Vagina (tissue), 2 donors: Measurements from ENCODE around the gene FDPS. TPM values are rescaled to one million over a fixed set of nuclear protein-coding genes. Genes with fewer than 3 reads are reported as not detected.

ENCODE experiments used
- DNase-seq, 2 donors: peaks; one replicate each; pipeline ENCODE4 v3.0.0-alpha.2; 2017; ENCODE audit errors: extremely low spot score in 2 of 2
- H3K27ac ChIP-seq: fragments of 200-600 bp; sonication (generic); one replicate; pipeline ENCODE4 v1.5.1; 2019
- H3K27me3 ChIP-seq: fragments of 200-600 bp; sonication (generic); one replicate; pipeline ENCODE4 v1.5.1; 2019
- H3K36me3 ChIP-seq, 2 donors: fragments of 200-600 bp; sonication (generic); one replicate each; pipeline ENCODE4 v1.5.1; 2017 to 2019
- H3K4me1 ChIP-seq: fragments of 200-600 bp; sonication (generic); one replicate; pipeline ENCODE4 v1.5.1; 2019
- H3K4me3 ChIP-seq, 2 donors: fragments of 200-600 bp; sonication (generic); 1 replicate in 1 of 2; 2 replicates in 1 of 2; pipeline ENCODE4 v1.5.1; 2016 to 2019
- H3K9me3 ChIP-seq: fragments of 200-600 bp; sonication (generic); one replicate; pipeline ENCODE4 v1.5.1; 2019
- CTCF ChIP-seq, 3 experiments: fragments of 450-650 bp in 2 of 3; fragments of 200-600 bp in 1 of 3; sonication (generic) in 1 of 3; IDR thresholded peaks; one replicate each; pipeline ENCODE4 v1.5.1; 2017 to 2019; ENCODE audit warnings: antibody characterized with exemption in 3 of 3, mild to moderate bottlenecking in 2 of 3, moderate library complexity in 2 of 3
- POLR2A ChIP-seq, 2 donors: fragments of 450-650 bp; IDR thresholded peaks; one replicate each; pipeline ENCODE4 v1.6.1; 2017; ENCODE audit warnings: antibody characterized with exemption in 2 of 2, mild to moderate bottlenecking in 2 of 2, moderate library complexity in 2 of 2
- POLR2AphosphoS5 ChIP-seq, 2 donors: sonication (generic); formaldehyde crosslinking; IDR thresholded peaks; one replicate each; pipeline ENCODE4 v1.9.0; 2017; ENCODE audit warnings: antibody characterized with exemption in 2 of 2, mild to moderate bottlenecking in 2 of 2, low read depth in 1 of 2; ENCODE audit not compliant: insufficient read depth in 1 of 2
- intact Hi-C: fragments of 100-400 bp; cut with DNase I; formaldehyde crosslinking; loops from one replicate; pipeline ENCODE4 v1.15.1; 2023
- total RNA-seq: library from RNA; depleted of rRNA; stranded (reverse); fragments of >200 nt; gene quantifications from one replicate; pipeline ENCODE4 v1.2.3, GENCODE V29; 2016

Gene FDPS
- total RNA-seq, 1 donor from 2014 or later: 71.0 TPM

GRCh38 chr1:155322571-155322952, 13.9 kb downstream of the FDPS start:
- Histone ChIP-seq H3K27ac (peak overlapping the region; percentile 99), H3K27me3 (no peaks in the 10 kb centered on the region), H3K4me1 (peaks cover 56% of the 10 kb centered on the region), H3K9me3 (no peaks in the 10 kb centered on the region), H3K36me3 (peaks cover 0 to 10% of the 10 kb centered on the region in 2 donors), H3K4me3 (peak overlapping the region; percentile 71 to 94)
- DNase-seq: no peak
- intact Hi-C loops: loop anchor here (5.0 kb wide), 3 partner anchors 45 to 240 kb away; partner anchors contain the start of genes ASH1L and HCN3
- TF ChIP-seq CTCF (IDR thresholded peaks at IDR 0.05) (no peak), POLR2AphosphoS5 (IDR thresholded peaks at IDR 0.05; ENCODE audit: insufficient read depth in 1 of 2, low read depth in 1 of 2) (no peak), POLR2A (IDR thresholded peaks at IDR 0.05) (no peak)

- intact Hi-C loops: loop anchor here (5.0 kb wide), 3 partner anchors 46 to 239 kb away; partner anchors contain the start of genes ASH1L and HCN3
Observed at GRCh38 chr1:155322953-155323728, 14.5 kb downstream of the FDPS start.

GRCh38 chr1:155323729-155324036, 15.0 kb downstream of the FDPS start:
- intact Hi-C loops: loop anchor here (5.0 kb wide), 3 partner anchors 46 to 239 kb away; partner anchors contain the start of genes ASH1L and HCN3
- H3K36me3 ChIP-seq: peaks cover 0 to 12% of the 10 kb centered on the region in 2 donors

More at GRCh38 chr1:155322953-155323728, 14.5 kb downstream of the FDPS start:
- H3K4me1 ChIP-seq: peaks cover 56% of the 10 kb centered on the region
- peak overlapping the region; percentile 99 for H3K27ac ChIP-seq
- TF ChIP-seq POLR2AphosphoS5 (IDR thresholded peaks at IDR 0.05; ENCODE audit: insufficient read depth in 1 of 2, low read depth in 1 of 2): peak; percentile 68 to 71
- TF ChIP-seq POLR2A (IDR thresholded peaks at IDR 0.05): peak in 1 of 2 donors; percentile 11
- peak; percentile 90 to 97 (median 91) for TF ChIP-seq CTCF (IDR thresholded peaks at IDR 0.05)
- peak in 1 of 2 donors; percentile 94 for DNase-seq
- peak overlapping the region; percentile 71 to 94 for H3K4me3 ChIP-seq
- no peaks in the 10 kb centered on the region for H3K27me3 ChIP-seq
- H3K9me3 ChIP-seq: no peaks in the 10 kb centered on the region
- peaks cover 0 to 12% of the 10 kb centered on the region in 2 donors for H3K36me3 ChIP-seq

GRCh38 chr1:155324037-155324716, 15.5 kb downstream of the FDPS start:
- peaks cover 0 to 14% of the 10 kb centered on the region in 2 donors for H3K36me3 ChIP-seq
- peak in 1 of 2 donors; percentile 99 for DNase-seq
- peak overlapping the region; percentile 71 to 94 for H3K4me3 ChIP-seq
- peak overlapping the region; percentile 99 for H3K27ac ChIP-seq
- H3K27me3 ChIP-seq: no peaks in the 10 kb centered on the region
- peaks cover 56% of the 10 kb centered on the region for H3K4me1 ChIP-seq
- H3K9me3 ChIP-seq: no peaks in the 10 kb centered on the region
- TF ChIP-seq POLR2A (IDR thresholded peaks at IDR 0.05) (peak in 1 of 2 donors; percentile 62), POLR2AphosphoS5 (IDR thresholded peaks at IDR 0.05; ENCODE audit: insufficient read depth in 1 of 2, low read depth in 1 of 2) (peak; percentile 88 to 94), CTCF (IDR thresholded peaks at IDR 0.05) (no peak)
- intact Hi-C loops: loop anchor here (5.0 kb wide), 3 partner anchors 47 to 238 kb away; partner anchors contain the start of genes ASH1L and HCN3

More at GRCh38 chr1:155323729-155324036, 15.0 kb downstream of the FDPS start:
- Histone ChIP-seq H3K4me3 (peak overlapping the region; percentile 71 to 94), H3K4me1 (peaks cover 56% of the 10 kb centered on the region), H3K9me3 (no peaks in the 10 kb centered on the region), H3K27me3 (no peaks in the 10 kb centered on the region), H3K27ac (peak overlapping the region; percentile 99)
- DNase-seq: no peak
- TF ChIP-seq POLR2A (IDR thresholded peaks at IDR 0.05): peak in 1 of 2 donors; percentile 4
- no peak for TF ChIP-seq POLR2AphosphoS5 (IDR thresholded peaks at IDR 0.05; ENCODE audit: insufficient read depth in 1 of 2, low read depth in 1 of 2)
